Islet precursor cell (in vitro differentiated cells): ENCODE data around the gene CUEDC1.
"Not testable (repeated sequence)": the region's sequence is repeated elsewhere in the genome, so short reads cannot be mapped to it uniquely, and the experiment has no call there.

ENCODE experiments used
- DNase-seq: peaks from one replicate; pipeline ENCODE4 v3.0.0-alpha.2; 2018

The CUEDC1 gene

DNA sequence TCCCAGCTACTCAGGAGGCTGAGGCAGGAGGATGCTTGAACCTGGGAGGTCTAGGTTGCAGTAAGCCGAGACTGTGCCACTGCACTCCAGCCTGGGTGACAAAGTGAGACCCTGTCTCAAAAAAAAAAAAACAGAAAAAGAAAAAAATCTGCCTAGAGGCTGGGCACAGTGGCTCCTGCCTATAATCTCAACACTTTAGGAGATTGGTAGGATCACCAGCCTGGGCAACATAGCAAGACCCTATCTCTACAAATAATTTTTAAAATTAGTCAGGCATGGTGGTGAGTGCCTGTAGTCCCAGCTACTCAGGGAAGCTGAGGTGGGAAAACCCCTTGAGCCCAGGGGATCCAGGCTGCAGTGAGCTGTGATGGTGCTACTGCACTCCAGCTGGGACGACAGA lies 17.7 kb downstream of the CUEDC1 start:
- no peak for DNase-seq

DNA sequence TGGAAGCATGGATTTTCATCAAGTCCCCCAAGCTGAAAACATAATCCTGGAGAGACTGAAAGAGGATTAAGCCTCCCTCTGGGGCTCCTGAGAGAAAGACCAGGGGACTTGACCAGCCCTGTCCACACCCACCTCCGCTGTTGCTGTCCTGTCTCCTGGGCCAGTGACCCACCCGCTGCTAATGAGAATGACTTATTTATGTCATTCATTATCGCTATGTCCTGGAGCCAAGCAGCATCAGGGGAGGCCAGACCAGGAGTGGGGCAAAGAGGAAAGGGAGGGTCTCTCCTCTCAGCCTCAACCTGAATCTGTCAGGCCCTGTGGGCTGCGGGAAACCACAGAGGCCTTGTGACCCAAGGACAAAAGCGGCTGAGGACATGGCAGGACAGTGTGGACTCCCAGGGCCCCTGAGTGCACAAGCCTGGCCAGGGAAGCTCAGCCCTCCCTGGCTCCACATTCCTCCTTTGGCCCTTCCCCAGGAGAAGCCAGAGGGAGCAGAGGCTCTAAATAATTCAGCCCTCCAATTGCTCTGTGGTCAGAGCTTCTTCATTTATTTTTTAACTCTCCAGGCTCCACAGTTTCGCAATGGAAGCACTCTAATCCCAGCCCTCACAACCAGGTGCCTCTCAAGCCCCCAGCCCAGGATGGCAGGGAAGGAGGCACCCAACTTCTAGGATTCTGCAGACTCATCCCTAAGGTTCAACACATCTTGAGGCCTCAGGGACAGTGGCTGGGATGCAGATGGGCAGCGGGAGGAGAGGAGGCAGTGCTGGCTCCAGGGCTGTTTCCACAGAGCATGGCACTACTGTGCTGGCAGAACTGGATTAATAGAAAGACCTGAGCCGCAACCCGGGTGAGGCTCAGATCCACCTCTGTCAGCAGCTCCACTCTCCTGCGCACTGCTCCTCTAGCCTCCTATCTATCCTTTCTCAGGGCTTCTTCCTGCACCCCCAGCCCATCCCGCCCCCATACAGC lies 19.1 kb downstream of the CUEDC1 start:
- peak; percentile 95 for DNase-seq

DNA sequence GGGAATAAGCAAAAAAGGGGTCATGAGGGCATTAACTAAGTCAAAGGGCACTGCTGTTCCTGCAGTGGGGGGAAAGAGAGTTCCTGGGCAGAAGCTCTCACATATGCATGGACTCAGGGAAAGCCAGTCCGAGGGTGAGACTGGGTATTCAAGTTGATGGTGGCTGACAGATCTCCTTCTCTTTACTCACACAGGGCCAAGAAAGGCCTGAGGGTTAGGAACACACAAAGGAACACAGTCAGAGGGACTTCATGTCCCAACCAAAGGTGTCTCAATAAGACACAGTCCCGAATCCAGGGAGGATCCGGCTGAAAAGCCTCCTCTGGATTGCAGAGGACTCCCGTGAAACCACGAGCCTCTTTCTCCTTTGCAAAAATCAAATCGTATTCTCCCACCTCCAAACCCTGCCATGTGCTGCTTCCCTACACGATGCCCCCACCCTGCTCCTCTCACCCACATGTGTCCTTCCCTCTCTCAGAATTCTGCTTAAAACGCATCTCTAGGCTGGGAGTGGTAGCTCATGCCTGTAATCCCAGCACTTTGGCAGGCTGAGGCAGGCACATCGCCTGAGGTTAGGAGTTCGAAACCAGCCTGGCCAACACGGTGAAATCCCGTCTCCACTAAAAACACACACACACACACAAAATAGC lies 23.6 kb downstream of the CUEDC1 start:
- DNase-seq = no peak

DNA sequence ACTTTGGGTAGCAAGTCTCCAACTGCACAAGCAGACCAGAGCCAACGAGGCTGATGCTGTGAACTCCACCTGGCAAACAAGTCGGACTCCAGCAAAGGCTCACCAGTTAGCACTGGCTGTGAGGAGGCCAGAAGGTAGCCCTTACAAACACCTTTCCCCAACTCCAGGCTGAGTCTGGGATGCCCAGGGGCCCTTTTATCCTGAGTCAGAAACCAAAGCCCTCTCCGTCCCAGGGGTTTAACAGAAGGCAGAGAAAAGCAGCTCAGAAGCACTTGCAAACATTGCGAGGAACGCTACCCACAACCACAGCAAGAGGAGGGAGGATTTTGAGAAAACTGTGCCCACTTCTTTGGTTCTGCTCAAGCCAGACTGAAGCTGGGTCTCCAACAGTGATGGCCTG lies 25.0 kb downstream of the CUEDC1 start:
- DNase-seq = no peak

DNA sequence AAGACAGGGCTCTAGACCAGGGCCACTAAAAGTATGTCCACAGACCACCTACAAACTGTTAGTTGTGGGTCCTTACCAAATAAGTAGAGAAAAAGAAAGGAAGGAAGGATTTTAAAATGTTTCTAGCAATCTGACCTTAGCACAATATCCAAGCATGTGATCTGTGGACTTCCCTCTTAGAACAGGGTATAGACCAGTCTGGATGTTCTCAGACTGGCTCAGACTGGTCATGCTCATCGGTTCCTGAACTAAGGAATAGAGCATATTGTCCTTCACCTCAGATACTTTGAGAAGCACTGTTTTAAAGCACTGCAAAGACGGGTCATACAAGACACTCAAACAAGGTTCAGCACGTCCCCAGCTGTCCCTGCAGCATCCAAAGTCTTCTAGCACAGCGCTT lies 25.8 kb downstream of the CUEDC1 start:
- no peak for DNase-seq

DNA sequence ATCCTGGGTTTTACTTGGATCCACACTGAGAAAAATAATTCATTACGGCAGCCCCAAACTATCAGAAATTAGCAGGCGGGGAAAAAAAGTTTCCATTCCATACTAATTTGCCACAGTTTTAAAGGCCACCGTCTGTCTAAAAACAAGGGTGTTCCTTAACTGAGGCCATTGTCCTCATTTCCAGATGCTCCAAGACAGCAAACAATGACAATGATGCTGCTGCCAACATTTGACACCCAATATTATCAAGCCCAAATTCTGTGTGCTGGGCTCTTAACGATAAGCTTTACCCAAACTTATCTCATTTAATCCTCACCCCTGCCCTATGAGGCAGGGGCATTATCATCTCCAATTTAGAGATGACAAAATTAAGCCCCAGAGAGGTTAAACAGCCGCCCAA lies 26.3 kb downstream of the CUEDC1 start:
- DNase-seq = no peak

DNA sequence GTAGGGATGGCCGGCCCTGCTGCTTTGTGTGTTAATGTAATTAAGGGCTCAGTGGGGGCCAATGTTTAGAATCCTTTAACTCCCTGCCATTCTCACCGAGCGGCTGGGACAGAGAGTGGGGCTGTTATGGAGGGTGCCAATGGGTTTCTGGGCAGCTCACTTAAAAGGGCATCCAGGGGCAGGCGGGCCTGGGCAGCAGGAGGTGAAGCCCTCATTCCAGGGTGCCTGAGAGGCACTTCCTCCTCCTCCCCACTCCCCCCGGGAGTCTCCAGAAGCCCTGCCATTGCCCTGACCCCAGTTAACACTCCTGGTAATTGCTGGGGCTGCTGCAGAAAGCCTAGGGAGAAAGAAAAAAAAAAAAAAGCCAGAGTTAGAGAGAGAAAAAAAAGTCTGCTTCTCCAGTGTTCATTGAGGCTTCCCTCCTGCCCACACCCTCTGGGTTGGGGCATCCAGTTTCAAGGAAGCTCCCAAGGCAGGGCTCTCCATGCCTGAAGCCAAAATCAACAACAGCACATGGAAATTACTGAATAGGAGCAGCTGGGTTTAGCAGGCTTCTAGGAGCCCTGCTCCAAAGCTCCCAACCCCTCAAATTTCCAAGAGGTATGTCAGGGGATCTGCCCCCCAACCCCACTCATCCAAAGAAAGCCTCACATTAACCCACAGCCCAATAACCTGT lies 28.0 kb downstream of the CUEDC1 start:
- peak; percentile 82 for DNase-seq

DNA sequence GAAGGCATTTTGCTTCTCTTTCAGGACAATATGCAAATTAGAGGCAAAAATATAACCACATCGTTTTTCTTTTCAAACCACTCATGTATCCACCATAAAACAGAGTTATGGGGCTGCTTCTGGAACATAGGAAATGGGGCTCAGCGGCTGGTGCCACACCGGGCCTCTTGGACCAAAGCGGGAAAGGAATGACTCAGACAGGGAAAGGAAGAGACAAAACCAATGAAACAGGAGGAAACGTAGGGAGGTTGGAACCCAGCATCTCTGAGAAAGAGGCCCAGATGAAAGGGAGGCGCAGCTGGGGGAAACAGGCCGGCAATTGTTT lies 28.5 kb downstream of the CUEDC1 start:
- DNase-seq = no peak

DNA sequence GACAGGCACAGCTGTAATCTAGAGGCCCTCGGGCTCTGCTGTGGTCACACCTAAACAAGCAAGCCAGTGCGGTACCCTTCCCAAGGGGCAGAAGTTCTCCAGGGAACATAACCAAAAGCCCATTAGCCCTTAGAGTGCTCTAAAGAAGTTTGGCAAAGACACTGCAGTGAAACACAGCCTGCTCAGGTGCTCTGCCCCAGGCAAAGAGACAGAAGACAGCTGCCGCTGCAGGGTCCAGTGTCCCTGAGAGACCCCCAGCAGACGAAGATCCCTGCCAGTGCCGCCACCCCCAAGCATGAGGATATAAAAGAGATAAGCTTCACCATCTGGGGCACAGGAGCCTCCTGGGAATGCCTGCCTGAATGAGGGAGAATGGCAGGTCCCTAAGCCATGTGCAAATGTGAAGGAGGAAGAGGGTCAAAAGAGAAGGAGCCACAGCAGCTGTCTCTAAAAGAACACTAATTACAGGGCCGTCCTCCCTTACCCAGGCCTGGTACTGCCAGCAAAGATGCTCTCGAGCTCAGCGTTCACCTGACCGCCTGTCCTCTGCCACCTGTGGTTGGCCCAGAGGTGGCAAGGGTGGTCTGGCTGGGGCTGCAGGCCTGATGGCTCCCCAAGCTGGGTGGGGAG lies 29.7 kb downstream of the CUEDC1 start:
- peak; percentile 73 for DNase-seq

DNA sequence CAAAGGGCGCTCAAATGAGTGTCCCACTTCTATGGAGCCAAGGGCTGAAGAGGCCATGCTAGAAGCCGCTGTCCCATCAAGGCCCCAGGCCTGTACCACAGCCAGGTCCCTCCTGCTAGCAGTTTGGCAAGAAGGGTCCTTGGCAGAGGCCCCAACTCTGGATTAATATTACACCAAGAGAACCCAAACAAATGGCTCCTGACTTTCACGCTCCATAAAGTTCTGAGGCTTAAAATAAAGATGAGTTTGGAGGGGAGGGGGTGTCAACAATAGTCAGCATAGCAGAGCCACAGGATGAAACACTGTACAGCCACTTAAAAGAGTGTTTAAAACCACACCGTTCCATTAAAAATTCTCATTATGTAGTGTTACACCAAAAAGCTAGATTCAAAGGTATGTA lies 30.5 kb downstream of the CUEDC1 start:
- DNase-seq = no peak

DNA sequence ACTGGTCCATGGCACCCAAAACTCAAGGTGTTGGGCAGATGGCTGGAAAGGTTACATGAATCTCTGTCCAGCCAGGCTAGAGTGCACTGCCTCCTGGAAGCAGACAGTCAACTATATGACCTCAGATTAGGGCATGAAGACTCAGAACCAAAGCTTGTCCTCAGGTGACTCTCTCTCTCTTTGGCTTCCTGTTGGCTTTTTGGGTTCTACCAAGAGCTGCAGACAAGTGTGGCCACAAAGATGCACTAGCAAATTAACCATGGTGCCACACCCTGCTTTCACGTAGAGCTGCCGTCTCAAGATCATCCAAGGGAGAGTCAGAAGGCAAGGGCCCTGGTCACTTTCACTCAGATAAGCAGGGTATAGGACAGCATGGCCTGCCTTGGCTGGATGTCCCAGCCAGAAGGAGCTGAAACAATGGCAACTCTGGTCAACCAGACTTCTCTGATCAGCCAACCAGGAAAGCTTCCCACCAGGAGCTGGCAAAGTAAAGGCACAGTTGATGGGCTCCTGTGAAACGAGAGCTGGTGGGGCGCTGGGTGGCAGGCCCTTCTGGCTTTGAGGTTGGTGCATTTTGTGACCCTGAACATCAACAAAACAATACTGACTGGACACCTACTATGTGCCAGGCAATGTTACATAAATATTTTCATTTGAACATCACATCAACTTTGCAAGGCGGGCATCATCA lies 31.9 kb downstream of the CUEDC1 start:
- DNase-seq = no peak

DNA sequence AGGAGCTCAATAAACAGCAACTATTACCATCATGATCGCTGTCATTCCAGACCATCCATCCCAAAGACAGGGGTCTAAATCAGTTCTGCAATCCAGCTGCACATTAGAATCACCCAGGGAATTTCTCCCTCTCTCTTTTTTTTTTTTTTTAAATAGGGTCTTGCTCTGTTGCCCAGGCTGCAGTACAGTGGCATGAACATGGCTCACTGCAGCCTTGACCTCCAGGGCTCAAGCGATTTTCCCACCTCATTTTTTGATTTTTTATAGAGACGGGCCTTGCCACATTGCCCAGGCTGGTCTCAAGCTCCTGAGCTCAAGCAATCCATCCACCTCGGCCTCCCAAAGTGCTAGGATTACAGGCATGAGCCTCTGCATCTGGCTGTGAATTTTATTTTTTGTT lies 32.5 kb downstream of the CUEDC1 start:
- DNase-seq = not testable (repeated sequence)

DNA sequence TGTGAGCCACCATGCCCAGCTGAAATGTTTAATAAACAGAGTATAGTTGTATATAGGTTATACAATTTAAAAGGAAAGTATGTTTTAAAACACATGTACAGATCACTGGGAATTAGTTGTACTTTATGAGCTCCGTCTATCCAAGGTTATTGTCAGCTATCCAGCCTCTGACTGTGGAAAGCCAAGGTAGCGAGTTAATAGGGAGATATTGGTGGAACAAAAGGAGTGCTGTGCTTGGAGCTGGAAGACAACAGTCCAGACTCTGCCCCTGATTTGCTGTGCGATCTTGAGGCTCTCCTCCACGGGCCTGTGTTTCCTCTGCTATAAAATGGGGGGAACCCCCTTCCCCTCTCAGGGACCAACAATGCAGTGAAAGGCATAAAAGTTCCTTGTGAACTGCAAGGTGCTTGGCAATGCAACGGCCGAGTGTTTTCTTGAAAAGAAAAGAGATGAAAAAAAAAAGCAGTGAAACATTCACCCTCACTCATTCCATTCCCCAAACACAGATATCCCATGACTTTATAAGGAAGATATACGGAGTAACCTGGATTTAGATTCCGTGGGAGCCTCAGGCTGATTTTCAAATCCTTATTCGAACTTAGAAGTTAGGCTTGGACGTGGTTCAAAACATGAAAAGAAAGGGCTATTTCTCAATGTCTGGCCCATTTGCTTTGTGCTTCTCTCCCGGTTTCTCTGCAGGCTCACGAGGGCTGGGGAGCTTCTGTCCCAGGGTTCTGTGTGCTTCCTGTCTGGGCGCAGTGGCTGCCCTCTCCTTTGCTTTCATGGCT lies 34.1 kb downstream of the CUEDC1 start:
- DNase-seq = no peak

DNA sequence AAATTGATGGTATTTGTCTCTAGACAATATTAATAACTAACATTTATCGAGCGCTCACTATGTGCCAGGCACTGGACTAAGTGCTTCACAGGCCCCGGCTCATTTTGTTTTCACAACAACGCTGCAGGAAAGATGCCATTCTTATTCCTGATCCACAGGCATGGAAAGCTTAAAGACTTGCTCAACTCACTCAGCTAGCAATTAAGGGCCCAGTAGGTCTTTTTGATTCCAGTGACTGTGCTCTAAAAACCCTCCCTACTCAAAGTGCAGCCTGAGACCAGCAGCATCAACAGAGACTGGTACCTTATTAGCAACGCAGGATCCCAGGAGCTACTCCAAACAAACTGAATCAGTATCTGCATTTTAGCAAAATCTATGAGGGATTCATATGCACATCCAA lies 35.3 kb downstream of the CUEDC1 start:
- DNase-seq = peak; percentile 65

DNA sequence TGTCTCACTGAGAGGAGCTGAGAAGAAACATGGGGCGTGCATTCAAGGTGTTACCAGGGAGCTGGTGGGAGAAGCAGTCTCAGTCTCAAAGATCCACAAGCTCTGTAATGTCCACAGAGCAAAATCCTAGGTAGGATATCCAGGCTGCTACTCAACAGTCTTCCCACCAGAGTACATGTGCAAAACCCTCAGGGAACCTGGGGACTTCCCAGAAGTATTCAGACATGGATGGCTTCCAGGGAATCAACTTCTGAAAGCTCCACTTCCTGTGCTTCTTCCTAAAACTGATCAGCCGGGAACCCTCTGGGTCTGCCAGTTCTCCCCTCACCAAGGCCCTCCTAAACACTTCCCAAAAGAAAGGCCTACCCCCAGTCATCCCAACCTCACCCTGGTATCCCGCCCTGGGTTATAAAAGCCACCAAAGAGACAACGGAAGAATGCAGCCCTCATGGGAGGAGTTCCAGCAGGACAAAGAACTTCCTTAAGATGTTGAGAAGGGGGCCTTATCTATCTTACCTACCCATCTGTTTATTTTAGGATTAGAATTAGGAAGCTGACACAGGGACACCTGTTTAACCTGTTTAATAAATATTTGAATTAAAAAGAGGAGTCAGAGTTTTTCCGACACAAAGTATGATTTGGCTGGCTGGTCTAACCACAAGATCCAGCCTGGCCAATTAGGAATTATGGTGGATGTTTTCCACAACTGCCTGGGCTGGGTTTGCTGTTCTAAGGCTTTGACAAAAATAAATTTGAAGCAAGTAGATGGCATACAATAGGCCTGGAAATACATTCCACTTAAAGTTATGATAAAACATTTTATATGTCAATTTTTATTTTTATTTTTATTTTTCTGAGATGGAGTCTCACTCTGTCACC lies 37.0 kb downstream of the CUEDC1 start:
- DNase-seq = peak; percentile 65

DNA sequence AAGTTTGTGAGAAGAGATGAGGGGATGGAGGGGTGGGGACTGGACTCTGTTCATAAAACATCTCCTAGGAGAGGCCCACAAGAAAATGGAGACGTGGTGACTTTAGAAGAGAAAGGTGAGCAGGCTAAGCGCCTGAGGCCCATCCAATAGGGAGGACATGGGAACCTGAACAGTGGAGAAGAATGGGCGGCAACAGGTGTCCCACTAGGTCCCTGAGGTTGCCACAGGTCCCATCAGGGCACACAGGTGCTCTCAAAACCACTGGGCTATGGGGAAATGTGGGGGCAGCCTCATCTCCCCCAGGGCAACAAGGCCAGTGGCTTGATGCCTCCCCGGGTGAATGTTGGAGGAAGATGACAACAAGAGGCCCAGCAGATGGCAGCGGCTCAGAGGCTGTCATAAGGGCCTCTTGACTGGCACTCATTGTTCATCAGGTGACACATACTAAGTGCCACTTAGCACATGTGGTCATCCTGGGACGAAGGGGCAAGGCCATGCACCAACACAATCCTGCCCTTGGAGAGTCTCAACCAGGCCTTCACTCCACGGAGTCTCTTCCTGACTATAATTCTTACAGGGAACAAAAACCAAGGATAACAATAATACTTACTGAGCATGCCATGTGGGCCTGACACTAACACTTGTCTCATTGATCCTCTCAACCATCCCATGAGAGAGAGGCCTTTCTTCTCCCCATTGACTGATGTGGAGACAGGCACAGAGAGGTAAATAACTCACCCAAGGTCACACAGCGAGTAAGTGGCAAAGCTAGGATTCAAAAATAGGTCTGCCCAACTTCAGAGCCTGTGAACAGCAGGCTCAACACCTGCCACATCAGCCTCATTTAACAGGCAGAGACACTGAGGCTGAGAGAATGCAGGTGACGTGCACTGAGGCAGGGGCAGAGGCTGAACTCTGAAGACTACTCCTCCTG lies 38.0 kb downstream of the CUEDC1 start:
- DNase-seq = peak; percentile 58

DNA sequence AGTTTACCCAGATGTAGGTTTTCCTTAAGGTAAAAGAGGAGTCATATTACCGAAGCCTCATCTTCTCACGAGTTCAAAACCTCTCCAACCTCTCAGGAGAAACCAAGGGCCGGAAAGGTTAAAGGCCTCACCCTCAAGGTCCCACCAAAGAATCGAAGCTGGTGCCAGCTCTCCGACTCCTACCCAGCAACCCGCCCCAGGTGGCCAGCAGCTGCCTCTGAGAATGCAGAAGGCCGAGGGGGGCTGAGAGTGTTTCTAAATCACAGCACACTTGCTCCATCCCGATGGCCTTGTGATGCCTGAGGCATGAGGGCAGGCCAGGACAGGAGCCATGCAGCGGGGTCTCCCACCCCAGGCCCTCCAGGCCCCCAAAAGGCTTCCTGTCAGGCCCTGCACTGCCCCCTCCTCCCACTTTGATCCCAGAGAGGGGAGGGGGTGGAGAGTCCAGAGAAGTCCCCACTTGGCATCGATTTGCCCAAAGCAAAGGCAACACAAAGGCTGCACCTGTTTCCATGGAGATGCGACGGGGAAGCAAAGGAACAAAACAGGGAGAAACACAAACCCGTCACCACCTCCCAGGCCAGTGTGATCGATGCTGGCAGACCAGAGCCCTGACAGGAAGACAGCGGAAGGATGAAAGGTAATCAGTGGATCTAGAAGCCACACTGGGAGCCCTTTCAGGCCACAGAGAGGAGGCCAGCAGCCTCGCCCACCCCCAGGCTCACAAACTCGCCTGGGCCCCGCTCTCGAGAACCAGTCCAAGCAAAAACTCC lies 39.0 kb downstream of the CUEDC1 start:
- peak; percentile 94 for DNase-seq

DNA sequence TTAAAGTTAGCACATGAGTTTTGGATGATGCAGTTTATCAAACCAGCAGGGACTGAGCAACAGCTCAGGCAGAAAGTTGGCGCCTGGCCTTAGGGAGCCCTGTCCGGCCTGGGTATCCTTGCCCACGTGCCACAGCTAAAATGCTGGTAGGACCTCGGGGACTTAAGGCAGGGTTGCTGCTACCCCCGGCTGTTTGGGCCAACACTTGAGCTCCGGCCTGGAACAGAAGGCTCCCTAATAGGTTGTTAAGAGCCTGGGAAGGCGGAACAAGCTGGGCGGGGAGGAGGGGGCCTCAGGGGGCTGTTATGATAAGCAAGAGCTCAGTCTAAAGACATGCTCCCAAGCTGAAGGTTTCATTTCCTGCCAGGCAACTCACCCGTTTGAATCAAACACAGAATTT lies 39.7 kb downstream of the CUEDC1 start:
- peak; percentile 58 for DNase-seq
